HepG2 (cell line): Measurements from ENCODE around the gene CASP3.
"Not testable (repeated sequence)": the region's sequence is repeated elsewhere in the genome, so short reads cannot be mapped to it uniquely, and the experiment has no call there.

Experiments used
- E2F2 ChIP-seq: sonication (generic); formaldehyde crosslinking; IDR thresholded peaks from 2 replicates; pipeline ENCODE4 v1.4.0; 2020; ENCODE audit warnings: missing genetic modification reagents, borderline replicate concordance
- MEIS2 ChIP-seq: sonication (generic); formaldehyde crosslinking; IDR thresholded peaks from 2 replicates; pipeline ENCODE4 v1.9.0; 2021; ENCODE audit warnings: mild to moderate bottlenecking, missing genetic modification reagents
- PBX3 ChIP-seq: sonication (generic); formaldehyde crosslinking; IDR thresholded peaks from 2 replicates; pipeline ENCODE4 v1.8.1; 2023; ENCODE audit warnings: missing genetic modification reagents, inconsistent platforms, borderline replicate concordance
- POLR2AphosphoS5 ChIP-seq: IDR thresholded peaks from 2 replicates; pipeline ENCODE4 v1.6.1; 2012; ENCODE audit warnings: low read depth, low read length
- PREB ChIP-seq: sonication (generic); formaldehyde crosslinking; IDR thresholded peaks from 2 replicates; pipeline ENCODE4 v1.4.0; 2020; ENCODE audit warnings: missing genetic modification reagents
- ZNF788 ChIP-seq: sonication (generic); formaldehyde crosslinking; IDR thresholded peaks from 2 replicates; pipeline ENCODE4 v1.5.0; 2020; ENCODE audit warnings: mild to moderate bottlenecking, missing genetic modification reagents, borderline replicate concordance

GRCh38 chr4:184607429-184607828 lies 41.8 kb downstream of the CASP3 start:
- TF ChIP-seq PBX3 (CRISPR knock-in tag); ZNF788 (CRISPR knock-in tag); PREB (CRISPR knock-in tag); MEIS2 (CRISPR knock-in tag); E2F2 (CRISPR knock-in tag); POLR2AphosphoS5: not testable (repeated sequence)
